HCT116 (cell line): ENCODE measurements around the gene RNF138. TPM values are rescaled to one million over a fixed set of nuclear protein-coding genes. Genes with fewer than 3 reads are reported as not detected.

Experiments used
- ATAC-seq: fragments of 200-7000 bp; cut with Tn5 transposase; 2 replicates; pipeline ENCODE4 v1.9.1; 2020; ENCODE audit warnings: mild to moderate bottlenecking, moderate library complexity
- BruUV-seq: library from RNA; stranded (reverse); fragments of 400-500 nt; replicated peaks from 2 replicates; lab custom pipeline; 2021; lab: Mats Ljungman, UMichigan
- CTCF ChIA-PET: fragments of 300-600 bp; sonication (Branson Sonifier 250); formaldehyde crosslinking; loops from one replicate; lab custom pipeline; 2021; ENCODE audit warnings: antibody characterized with exemption; lab: Charles Lee
- POLR2A ChIA-PET: fragments of 300-600, 350-600 bp; sonication (Branson Sonifier 250); formaldehyde crosslinking; loops from one replicate; lab custom pipeline; 2021; ENCODE audit warnings: antibody characterized with exemption; lab: Charles Lee
- RAD21 ChIA-PET, 2 experiments: fragments of 300-600 bp; sonication (Branson Sonifier 250); formaldehyde crosslinking; loops; one replicate each; lab custom pipeline; 2023; ENCODE audit warnings: low total read pairs in 2 of 2; ENCODE audit not compliant: uncharacterized antibody in 2 of 2, unreplicated experiment in 2 of 2, low non-redundant PET in 1 of 2; lab: Charles Lee
- DNase-seq: peaks from one replicate; pipeline ENCODE4 v3.0.0-alpha.2; 2010; ENCODE audit warnings: low read depth, low spot score
- H2AFZ ChIP-seq: fragments of 200-600 bp; shearing (Covaris generic), sonication (generic); 2 replicates; pipeline ENCODE4 v1.6.1; 2017; ENCODE audit warnings: low read depth, mixed run types, mixed read lengths, antibody characterized with exemption, low read length; ENCODE audit not compliant: poor library complexity, severe bottlenecking
- H3K27ac ChIP-seq: 2 replicates; pipeline ENCODE4 v1.5.1; 2012; ENCODE audit warnings: low read depth, low read length
- H3K27me3 ChIP-seq: fragments of 200-600 bp; sonication (generic); 2 replicates; pipeline ENCODE4 v1.6.1; 2016; ENCODE audit warnings: mixed run types, low read length, mixed read lengths; ENCODE audit not compliant: insufficient read depth
- H3K36me3 ChIP-seq, 2 experiments: fragments of 200-500 bp in 1 of 2; fragments of 200-600 bp in 1 of 2; sonication (Bioruptor generic) in 1 of 2; sonication (generic) in 1 of 2; 2 replicates each; pipeline versions ENCODE4 v1.5.1 to v1.6.1; 2014 to 2016; ENCODE audit warnings: low read length in 2 of 2, inconsistent platforms in 1 of 2, mixed read lengths in 1 of 2, mixed run types in 1 of 2; ENCODE audit not compliant: insufficient read depth in 2 of 2, control insufficient read depth in 1 of 2
- H3K4me1 ChIP-seq, 2 experiments: fragments of 200-600 bp in 1 of 2; sonication (generic) in 1 of 2; 2 replicates each; pipeline versions ENCODE4 v1.5.1 to v1.6.1; 2012 to 2017; ENCODE audit warnings: low read length in 2 of 2, inconsistent platforms in 1 of 2, mild to moderate bottlenecking in 1 of 2, mixed read lengths in 1 of 2, mixed run types in 1 of 2, moderate library complexity in 1 of 2; ENCODE audit not compliant: insufficient read depth in 2 of 2, control insufficient read depth in 1 of 2
- H3K4me2 ChIP-seq: fragments of 200-600 bp; sonication (generic); 2 replicates; pipeline ENCODE4 v1.6.1; 2017; ENCODE audit warnings: mixed run types, low read length, mixed read lengths
- H3K4me3 ChIP-seq, 2 experiments: fragments of 200-600 bp in 1 of 2; sonication (generic) in 1 of 2; replicated peaks in 1 of 2; 2 replicates each; pipeline ENCODE4 v1.5.1; 2011 to 2016; ENCODE audit warnings: low read length in 2 of 2, control low read depth in 1 of 2, low read depth in 1 of 2, mild to moderate bottlenecking in 1 of 2, mixed read lengths in 1 of 2, mixed run types in 1 of 2
- H3K79me2 ChIP-seq: fragments of 200-600 bp; sonication (generic); 2 replicates; pipeline ENCODE4 v1.6.1; 2017; ENCODE audit warnings: mild to moderate bottlenecking, mixed run types, low read length, moderate library complexity, mixed read lengths; ENCODE audit not compliant: insufficient read depth
- H3K9ac ChIP-seq: fragments of 200-600 bp; sonication (generic); 2 replicates; pipeline ENCODE4 v1.6.1; 2016; ENCODE audit warnings: low read length, mixed read lengths
- H3K9me2 ChIP-seq: fragments of 200-600 bp; sonication (generic), shearing (Covaris generic); 2 replicates; pipeline ENCODE4 v1.6.1; 2017; ENCODE audit warnings: mixed run types, mild to moderate bottlenecking, moderate library complexity; ENCODE audit not compliant: insufficient read depth
- H3K9me3 ChIP-seq, 2 experiments: fragments of 200-500 bp in 1 of 2; fragments of 200-600 bp in 1 of 2; sonication (Bioruptor generic) in 1 of 2; sonication (generic) in 1 of 2; 2 replicates each; pipeline ENCODE4 v1.6.1; 2014 to 2017; ENCODE audit warnings: low read length in 2 of 2, mixed read lengths in 2 of 2, inconsistent platforms in 1 of 2, low read depth in 1 of 2, mild to moderate bottlenecking in 1 of 2, mixed run types in 1 of 2, moderate library complexity in 1 of 2; ENCODE audit not compliant: control insufficient read depth in 1 of 2, insufficient read depth in 1 of 2
- H4K20me1 ChIP-seq: fragments of 200-600 bp; sonication (generic), shearing (Covaris generic); 2 replicates; pipeline ENCODE4 v1.6.1; 2017; ENCODE audit warnings: mixed run types, mild to moderate bottlenecking, moderate library complexity; ENCODE audit not compliant: insufficient read depth
- TCF7L2 ChIP-seq: IDR thresholded peaks from 2 replicates; pipeline ENCODE4 v1.7.0; 2011; ENCODE audit warnings: borderline replicate concordance, inconsistent platforms; ENCODE audit not compliant: insufficient read depth, insufficient read length; ENCODE audit errors: extremely low read depth
- YY1 ChIP-seq: IDR thresholded peaks from 2 replicates; pipeline ENCODE4 v1.6.1; 2011; ENCODE audit warnings: low read length, low read depth, moderate library complexity, mild to moderate bottlenecking; ENCODE audit not compliant: insufficient replicate concordance; ENCODE audit errors: extremely low read depth
- intact Hi-C: fragments of 100-400 bp; cut with micrococcal nuclease; formaldehyde crosslinking; loops from 2 replicates; pipeline ENCODE4 v1.10.0; 2022
- total RNA-seq: library from RNA; stranded (reverse); gene quantifications from one replicate; pipeline ENCODE4 v1.2.1, GENCODE V29; 2021; ENCODE audit not compliant: unreplicated experiment
- TF ChIP-seq, protein P1 (sequence below): IDR thresholded peaks from 2 replicates; pipeline ENCODE4 v1.6.1; 2011; ENCODE audit warnings: mild to moderate bottlenecking, low read length, moderate library complexity; ENCODE audit not compliant: insufficient replicate concordance; ENCODE audit errors: extremely low read depth
- TF ChIP-seq, protein P2 (sequence below), 3 experiments: fragments of 200-600 bp in 1 of 3; sonication (generic) in 1 of 3; IDR thresholded peaks in 2 of 3; conservative IDR thresholded peaks in 1 of 3; 2 replicates each; pipeline ENCODE4 v1.5.1; 2012 to 2017; ENCODE audit warnings: low read depth in 2 of 3, low read length in 2 of 3, antibody characterized with exemption in 1 of 3, borderline replicate concordance in 1 of 3, control low read depth in 1 of 3, mild to moderate bottlenecking in 1 of 3, mixed read lengths in 1 of 3, mixed run types in 1 of 3, moderate library complexity in 1 of 3; ENCODE audit not compliant: insufficient read depth in 1 of 3

Gene RNF138
- total RNA-seq, 1 experiment from 2014 or later: 72.5 TPM

DNA sequence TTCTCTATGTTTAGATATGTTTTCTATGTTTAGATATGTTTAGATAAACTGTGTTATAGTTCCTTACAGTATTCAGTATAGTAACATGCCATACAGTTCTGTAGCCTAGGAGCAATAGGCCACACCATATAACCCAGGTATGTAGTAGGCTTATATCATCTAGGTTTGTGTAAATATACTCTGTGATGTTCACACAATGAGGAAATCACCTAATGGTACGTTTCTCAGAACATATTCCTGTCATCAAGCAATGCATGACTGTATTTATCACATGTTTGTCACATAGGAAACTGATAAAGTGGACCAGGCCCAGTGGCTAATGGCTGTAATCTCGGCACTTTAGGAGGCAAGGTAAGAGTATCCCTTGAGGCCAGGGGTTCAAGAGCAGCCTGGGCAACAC, 44.0 kb downstream of the RNF138 start:
- CTCF ChIA-PET: no interaction called here
- no peaks in the 10 kb centered on the region for H3K9me2 ChIP-seq
- no peaks in the 10 kb centered on the region for H3K9me3 ChIP-seq
- BruUV-seq: no TSS peak
- no peaks in the 10 kb centered on the region for H3K27me3 ChIP-seq
- no peaks in the 10 kb centered on the region for H3K79me2 ChIP-seq
- H4K20me1 ChIP-seq: no peaks in the 10 kb centered on the region
- no peak overlapping the region for H3K27ac ChIP-seq
- H3K4me3 ChIP-seq: no peak overlapping the region
- DNase-seq (no peak), ATAC-seq (no peak)
- RAD21 ChIA-PET: no interaction called here
- H2AFZ ChIP-seq: no peak overlapping the region
- TF ChIP-seq, protein P1, sequence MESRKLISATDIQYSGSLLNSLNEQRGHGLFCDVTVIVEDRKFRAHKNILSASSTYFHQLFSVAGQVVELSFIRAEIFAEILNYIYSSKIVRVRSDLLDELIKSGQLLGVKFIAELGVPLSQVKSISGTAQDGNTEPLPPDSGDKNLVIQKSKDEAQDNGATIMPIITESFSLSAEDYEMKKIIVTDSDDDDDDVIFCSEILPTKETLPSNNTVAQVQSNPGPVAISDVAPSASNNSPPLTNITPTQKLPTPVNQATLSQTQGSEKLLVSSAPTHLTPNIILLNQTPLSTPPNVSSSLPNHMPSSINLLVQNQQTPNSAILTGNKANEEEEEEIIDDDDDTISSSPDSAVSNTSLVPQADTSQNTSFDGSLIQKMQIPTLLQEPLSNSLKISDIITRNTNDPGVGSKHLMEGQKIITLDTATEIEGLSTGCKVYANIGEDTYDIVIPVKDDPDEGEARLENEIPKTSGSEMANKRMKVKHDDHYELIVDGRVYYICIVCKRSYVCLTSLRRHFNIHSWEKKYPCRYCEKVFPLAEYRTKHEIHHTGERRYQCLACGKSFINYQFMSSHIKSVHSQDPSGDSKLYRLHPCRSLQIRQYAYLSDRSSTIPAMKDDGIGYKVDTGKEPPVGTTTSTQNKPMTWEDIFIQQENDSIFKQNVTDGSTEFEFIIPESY: no peak
- no peak for TF ChIP-seq TCF7L2
- TF ChIP-seq, protein P2, sequence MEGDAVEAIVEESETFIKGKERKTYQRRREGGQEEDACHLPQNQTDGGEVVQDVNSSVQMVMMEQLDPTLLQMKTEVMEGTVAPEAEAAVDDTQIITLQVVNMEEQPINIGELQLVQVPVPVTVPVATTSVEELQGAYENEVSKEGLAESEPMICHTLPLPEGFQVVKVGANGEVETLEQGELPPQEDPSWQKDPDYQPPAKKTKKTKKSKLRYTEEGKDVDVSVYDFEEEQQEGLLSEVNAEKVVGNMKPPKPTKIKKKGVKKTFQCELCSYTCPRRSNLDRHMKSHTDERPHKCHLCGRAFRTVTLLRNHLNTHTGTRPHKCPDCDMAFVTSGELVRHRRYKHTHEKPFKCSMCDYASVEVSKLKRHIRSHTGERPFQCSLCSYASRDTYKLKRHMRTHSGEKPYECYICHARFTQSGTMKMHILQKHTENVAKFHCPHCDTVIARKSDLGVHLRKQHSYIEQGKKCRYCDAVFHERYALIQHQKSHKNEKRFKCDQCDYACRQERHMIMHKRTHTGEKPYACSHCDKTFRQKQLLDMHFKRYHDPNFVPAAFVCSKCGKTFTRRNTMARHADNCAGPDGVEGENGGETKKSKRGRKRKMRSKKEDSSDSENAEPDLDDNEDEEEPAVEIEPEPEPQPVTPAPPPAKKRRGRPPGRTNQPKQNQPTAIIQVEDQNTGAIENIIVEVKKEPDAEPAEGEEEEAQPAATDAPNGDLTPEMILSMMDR (IDR thresholded peaks at IDR 0.05 in 2 of 3, conservative IDR thresholded peaks at IDR 0.05 in 1 of 3; ENCODE audit: borderline replicate concordance in 1 of 3, insufficient read depth in 1 of 3, low read depth in 2 of 3, low read length in 2 of 3): no peak
- no peak for TF ChIP-seq YY1
- TF ChIP-seq, all 23 proteins: peak for 0
- no peak overlapping the region for H3K4me2 ChIP-seq
- POLR2A ChIA-PET: no interaction called here
- H3K36me3 ChIP-seq: peaks cover 0 to 7% of the 10 kb centered on the region in 2 experiments; a peak in 2 of 4 replicates
- no peaks in the 10 kb centered on the region for H3K4me1 ChIP-seq
- H3K9ac ChIP-seq: no peak overlapping the region
- intact Hi-C loops: no loop called here
